Esophagus (tissue), 2 donors: ENCODE measurements around the gene ARPC1A. TPM values are rescaled to one million over a fixed set of nuclear protein-coding genes. Genes with fewer than 3 reads are reported as not detected.
"Not testable (repeated sequence)": the region's sequence is repeated elsewhere in the genome, so short reads cannot be mapped to it uniquely, and the experiment has no call there.

ENCODE experiments used
- H3K27ac ChIP-seq, 2 donors: one replicate each; pipeline ENCODE4 v1.5.1; 2013; ENCODE audit warnings: low read depth in 2 of 2, mild to moderate bottlenecking in 2 of 2, inconsistent platforms in 1 of 2, low read length in 1 of 2, moderate library complexity in 1 of 2
- H3K27me3 ChIP-seq, 2 donors: one replicate each; pipeline ENCODE4 v1.6.1; 2013; ENCODE audit warnings: low read length in 2 of 2, control low read depth in 1 of 2, mild to moderate bottlenecking in 1 of 2; ENCODE audit not compliant: insufficient read depth in 2 of 2, control insufficient read depth in 1 of 2
- H3K36me3 ChIP-seq, 2 donors: one replicate each; pipeline ENCODE4 v1.6.1; 2013; ENCODE audit warnings: low read length in 1 of 2; ENCODE audit not compliant: control insufficient read depth in 2 of 2, insufficient read depth in 2 of 2
- H3K4me1 ChIP-seq, 2 donors: one replicate each; pipeline ENCODE4 v1.6.1; 2013; ENCODE audit warnings: low read length in 1 of 2; ENCODE audit not compliant: control insufficient read depth in 2 of 2, insufficient read depth in 2 of 2
- H3K4me3 ChIP-seq, 2 donors: one replicate each; pipeline ENCODE4 v1.5.1; 2013; ENCODE audit warnings: low read length in 2 of 2, mild to moderate bottlenecking in 2 of 2, low read depth in 1 of 2, moderate library complexity in 1 of 2
- H3K9me3 ChIP-seq, 2 donors: one replicate each; pipeline ENCODE4 v1.6.1; 2013; ENCODE audit warnings: mild to moderate bottlenecking in 2 of 2, low read depth in 1 of 2, low read length in 1 of 2, moderate library complexity in 1 of 2; ENCODE audit not compliant: control insufficient read depth in 2 of 2, insufficient read depth in 1 of 2
- WGBS, 2 donors: extraction: QIAGEN DNeasy Blood & Tissue Kit; methylation state at CpG; one replicate each; pipeline ENCODE4 v1.1.7; 2013; 5-methylcytosine and 5-hydroxymethylcytosine counted together
- polyA plus RNA-seq, 2 donors: library from polyadenylated mRNA; stranded (reverse); fragments of 200-250 nt; gene quantifications; one replicate each; pipeline ENCODE4 v1.2.3, GENCODE V29; 2013
- donor health status: healthy with polysubstance abuse.
- donor health status: Bipolar disorder and iron deficiency.

ARPC1A gene
- polyA plus RNA-seq, 2 donors, result 150 to 209 TPM

- Histone ChIP-seq H3K4me1 (peaks cover 8 to 13% of the 10 kb centered on the region in 2 donors), H3K27me3 (no peaks in the 10 kb centered on the region), H3K36me3 (peaks cover 0 to 6% of the 10 kb centered on the region in 2 donors), H3K4me3 (no peak overlapping the region), H3K27ac (no peak overlapping the region), H3K9me3 (no peaks in the 10 kb centered on the region)
- WGBS, 2 donors, result 89 to 92% methylated on average over 13 of the region's 13 CpGs
These were observed 58.2 kb downstream of the ARPC1A start for GRCh38 chr7:99383791-99384370.

- Histone ChIP-seq H3K27me3 (no peaks in the 10 kb centered on the region), H3K27ac (no peak overlapping the region), H3K4me1 (peaks cover 5 to 13% of the 10 kb centered on the region in 2 donors), H3K9me3 (no peaks in the 10 kb centered on the region), H3K36me3 (peaks cover 3 to 9% of the 10 kb centered on the region in 2 donors), H3K4me3 (no peak overlapping the region)
- WGBS, 2 donors, result 85 to 86% methylated on average over 4 of the region's 4 CpGs
These were observed 58.8 kb downstream of the ARPC1A start for GRCh38 chr7:99384523-99384922.

- Histone ChIP-seq H3K4me3 (no peak overlapping the region), H3K27me3 (no peaks in the 10 kb centered on the region), H3K4me1 (peaks cover 4 to 5% of the 10 kb centered on the region in 2 donors), H3K9me3 (no peaks in the 10 kb centered on the region), H3K36me3 (peaks cover 5 to 13% of the 10 kb centered on the region in 2 donors), H3K27ac (no peak overlapping the region)
- WGBS, 2 donors, result 72 to 82% methylated on average over 7 to 8 of the region's 8 CpGs
These were observed 59.9 kb downstream of the ARPC1A start for GRCh38 chr7:99385564-99385963.

GRCh38 chr7:99386584-99387238, 61.0 kb downstream of the ARPC1A start:
- 87 to 93% methylated on average over 9 of the region's 9 CpGs for WGBS, 2 donors
- Histone ChIP-seq H3K4me1 (no peaks in the 10 kb centered on the region), H3K4me3 (no peak overlapping the region), H3K36me3 (peaks cover 5 to 22% of the 10 kb centered on the region in 2 donors), H3K27me3 (no peaks in the 10 kb centered on the region), H3K27ac (no peak overlapping the region), H3K9me3 (no peaks in the 10 kb centered on the region)

- H3K4me3 ChIP-seq, H3K4me1 ChIP-seq, H3K27ac ChIP-seq, H3K27me3 ChIP-seq, H3K9me3 ChIP-seq: not testable (repeated sequence)
- 94 to 95% methylated on average over 14 of the region's 14 CpGs for WGBS, 2 donors
- H3K36me3 ChIP-seq, result peaks cover 5 to 22% of the 10 kb centered on the region in 2 donors
These were observed 61.5 kb downstream of the ARPC1A start for GRCh38 chr7:99387239-99387635.

GRCh38 chr7:99387912-99388311, 62.2 kb downstream of the ARPC1A start:
- Histone ChIP-seq H3K27me3 (no peaks in the 10 kb centered on the region), H3K4me1 (peaks cover 0 to 6% of the 10 kb centered on the region in 2 donors), H3K27ac (no peak overlapping the region), H3K9me3 (no peaks in the 10 kb centered on the region), H3K4me3 (no peak overlapping the region), H3K36me3 (peaks cover 5 to 22% of the 10 kb centered on the region in 2 donors)
- whole genome bisulfite sequencing, 2 donors, result 95 to 96% methylated on average over 20 of the region's 20 CpGs

GRCh38 chr7:99389772-99390171, 64.1 kb downstream of the ARPC1A start:
- H3K27me3 ChIP-seq, result no peaks in the 10 kb centered on the region
- no peak overlapping the region for H3K27ac ChIP-seq
- no peak overlapping the region for H3K4me3 ChIP-seq
- H3K36me3 ChIP-seq, result peaks cover 5 to 30% of the 10 kb centered on the region in 2 donors
- no peaks in the 10 kb centered on the region for H3K9me3 ChIP-seq
- WGBS, 2 donors, result 87 to 91% methylated on average over 13 of the region's 13 CpGs
- H3K4me1 ChIP-seq, result peaks cover 2 to 6% of the 10 kb centered on the region in 2 donors

GRCh38 chr7:99390941-99391602, 65.4 kb downstream of the ARPC1A start:
- H3K27ac ChIP-seq, result no peak overlapping the region
- H3K4me1 ChIP-seq, result peaks cover 2 to 6% of the 10 kb centered on the region in 2 donors
- H3K4me3 ChIP-seq, result no peak overlapping the region
- no peaks in the 10 kb centered on the region for H3K27me3 ChIP-seq
- H3K9me3 ChIP-seq, result no peaks in the 10 kb centered on the region
- WGBS, 2 donors, result 94 to 95% methylated on average over 20 to 23 of the region's 23 CpGs
- H3K36me3 ChIP-seq, result peaks cover 5 to 36% of the 10 kb centered on the region in 2 donors

GRCh38 chr7:99392046-99392445, 66.3 kb downstream of the ARPC1A start:
- 49 to 57% methylated on average over 8 of the region's 8 CpGs for WGBS, 2 donors
- Histone ChIP-seq H3K4me1 (peaks cover 2 to 6% of the 10 kb centered on the region in 2 donors), H3K36me3 (peaks cover 9 to 36% of the 10 kb centered on the region in 2 donors), H3K4me3 (peak overlapping the region in 1 of 2 donors; percentile 64), H3K9me3 (no peaks in the 10 kb centered on the region), H3K27ac (peak overlapping the region; percentile 85 to 87), H3K27me3 (no peaks in the 10 kb centered on the region)
